ENCODE results near the gene NABP2. TPM values are rescaled to one million over a fixed set of nuclear protein-coding genes. Genes with fewer than 3 reads are reported as not detected.
"Not testable (repeated sequence)": the region's sequence is repeated elsewhere in the genome, so short reads cannot be mapped to it uniquely, and the experiment has no call there.

The NABP2 gene
- polyA plus RNA-seq, 2 of the 4 experiments (the other 2 are of a cell fraction): 64.1 to 86.7 TPM

DNA sequence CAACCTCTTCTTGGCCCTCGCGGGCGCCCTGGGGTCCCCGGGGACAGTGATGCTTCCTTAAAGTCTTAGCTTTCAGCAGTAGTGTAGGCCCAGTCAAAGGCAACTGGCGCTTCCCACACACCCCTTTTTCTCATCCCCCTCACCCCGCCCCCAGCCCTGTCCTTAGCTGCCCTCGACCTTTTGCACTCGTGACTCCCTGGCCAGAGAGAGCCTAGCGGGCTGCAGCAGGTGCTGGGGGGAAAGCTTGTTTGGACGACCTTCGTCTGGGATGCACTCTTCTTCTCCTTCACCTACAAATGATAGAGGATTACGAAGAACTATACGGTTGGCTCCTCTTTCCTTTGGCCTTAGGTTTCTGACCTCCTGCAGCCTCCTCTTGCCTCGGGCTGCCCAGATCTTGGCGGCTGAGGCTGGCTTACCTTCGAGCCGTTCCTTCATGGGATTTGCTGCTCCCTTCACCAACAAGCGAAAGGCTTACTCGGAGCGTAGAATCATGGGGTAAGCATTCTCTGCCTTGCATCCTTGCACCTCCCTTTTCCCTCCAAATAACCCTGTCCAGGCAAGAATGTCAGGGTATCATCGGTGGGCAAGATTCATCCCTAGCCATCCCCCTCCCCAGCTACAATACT lies 43.4 kb downstream of the NABP2 start:
- DNase-seq (ENCODE audit: low read depth in 1 of 2, low spot score in 1 of 2) (no peak), FAIRE-seq (no peak), ATAC-seq (peak; percentile 6 to 28; a peak in 5 of 6 replicates)
- no peaks in the 10 kb centered on the region for H3K9me3 ChIP-seq
- peak overlapping the region; percentile 77 to 93 for H3K27ac ChIP-seq
- ChIA-PET CTCF (interaction anchor here (0.6 to 9.8 kb wide), 18 partner anchors 9 to 196 kb away, joined by 3 to 146 read pairs (median 6); partner anchors contain the start of genes ANKRD52, PAN2, SMARCC2 and ZC3H10), POLR2A (interaction anchor here (1.0 to 2.2 kb wide), 7 partner anchors 8 to 210 kb away, joined by 3 to 16 read pairs (median 9); partner anchors contain the start of genes ANKRD52 and RNF41)
- no peak for TF ChIP-seq HOXA7 (CRISPR knock-in tag; IDR thresholded peaks at IDR 0.05)
- 0 out of 2 replicates have a peak, but pooled peaks have one; percentile 49 for TF ChIP-seq ESRRA (IDR thresholded peaks at IDR 0.05; ENCODE audit: borderline replicate concordance, low read length)
- H3K4me2 ChIP-seq: peak overlapping the region; percentile 85
- WGBS (ENCODE audit: missing lambda C conversion rate): 35% methylated on average over 21 of the region's 21 CpGs
- H3K4me3 ChIP-seq: peak overlapping the region; percentile 47
- peaks cover 13% of the 10 kb centered on the region for H3K4me1 ChIP-seq

DNA sequence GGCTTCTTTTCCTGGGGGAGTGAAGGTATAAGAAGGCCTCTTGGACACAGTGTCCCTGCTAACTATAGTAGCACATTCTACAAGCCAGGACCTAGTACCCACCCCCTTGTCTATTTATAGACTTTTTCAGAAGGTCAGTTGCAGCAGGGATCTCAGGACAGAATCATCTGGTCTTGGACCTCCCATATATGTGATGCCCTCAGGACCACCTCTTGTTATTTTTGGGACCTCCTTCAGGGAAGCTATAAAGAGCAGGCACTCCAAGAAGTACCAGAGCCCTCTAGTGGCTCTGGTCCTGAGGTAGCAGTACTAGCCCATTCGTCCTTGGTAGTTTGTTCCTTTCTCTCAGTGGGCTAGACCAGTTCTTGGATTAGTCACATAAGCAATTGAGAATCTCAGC lies 46.9 kb downstream of the NABP2 start:
- Histone ChIP-seq H3K4me1 (peaks cover 10% of the 10 kb centered on the region; the same call in 2 of the 3 replicates), H3K27ac (no peak overlapping the region), H3K9me3 (no peaks in the 10 kb centered on the region), H3K4me3 (no peak overlapping the region), H3K4me2 (no peak overlapping the region)
- CTCF ChIA-PET: interaction anchor here (0.7 to 9.8 kb wide), 11 partner anchors 15 to 153 kb away, joined by 3 to 146 read pairs (median 4); partner anchors contain the start of genes ANKRD52, SMARCC2 and ZC3H10
- POLR2A ChIA-PET: interaction anchor here (1.3 kb wide), 1 partner anchor 49 kb away, joined by 4 read pairs; the partner anchor contains the start of gene RNF41
- ATAC-seq (peak; percentile 45 to 51; a peak in 4 of 6 replicates), DNase-seq (ENCODE audit: low read depth in 1 of 2, low spot score in 1 of 2) (peak; percentile 48 to 50), FAIRE-seq (no peak)
- 47% methylated on average over 1 of the region's 1 CpG for WGBS (ENCODE audit: missing lambda C conversion rate)
- 0 out of 3 replicates have a peak, but pooled peaks have one; percentile 26 for TF ChIP-seq SMC3 (IDR thresholded peaks at IDR 0.05)
- TF ChIP-seq RAD21 (conservative IDR thresholded peaks at IDR 0.05 in 1 of 2, IDR thresholded peaks at IDR 0.05 in 1 of 2): peak; percentile 31 to 52; a peak in 3 of 5 replicates
- TF ChIP-seq ZNF302 (CRISPR knock-in tag; IDR thresholded peaks at IDR 0.05): 0 out of 2 replicates have a peak, but pooled peaks have one; percentile 30
- TF ChIP-seq JUNB (IDR thresholded peaks at IDR 0.05): no peak
- no peak for TF ChIP-seq NFE2L2 (conservative IDR thresholded peaks at IDR 0.05; ENCODE audit: low read length)
- peak; percentile 59 for TF ChIP-seq CTCF (IDR thresholded peaks at IDR 0.05)

DNA sequence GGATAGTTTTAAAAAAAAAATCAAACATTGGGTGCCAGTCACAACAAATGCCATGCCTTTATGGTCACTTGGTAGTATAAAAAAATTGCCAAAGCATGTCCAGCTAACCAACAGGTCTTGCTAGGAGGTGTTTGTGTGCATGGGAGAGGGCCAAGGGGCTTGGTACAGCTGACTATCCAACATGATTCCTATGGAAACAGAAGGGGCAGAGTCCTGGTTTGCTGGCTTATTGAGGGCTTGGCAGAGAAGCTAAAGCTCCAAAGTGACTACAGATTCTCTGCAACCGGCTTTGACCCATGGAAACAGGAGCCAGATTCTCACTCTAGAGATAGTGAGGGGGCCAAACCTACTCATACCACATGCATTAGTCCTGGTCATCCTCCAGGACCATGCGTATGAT lies 48.3 kb downstream of the NABP2 start:
- ATAC-seq, POLR2A ChIA-PET: not testable (repeated sequence)
- WGBS (ENCODE audit: missing lambda C conversion rate): 91% methylated on average over 2 of the region's 2 CpGs

DNA sequence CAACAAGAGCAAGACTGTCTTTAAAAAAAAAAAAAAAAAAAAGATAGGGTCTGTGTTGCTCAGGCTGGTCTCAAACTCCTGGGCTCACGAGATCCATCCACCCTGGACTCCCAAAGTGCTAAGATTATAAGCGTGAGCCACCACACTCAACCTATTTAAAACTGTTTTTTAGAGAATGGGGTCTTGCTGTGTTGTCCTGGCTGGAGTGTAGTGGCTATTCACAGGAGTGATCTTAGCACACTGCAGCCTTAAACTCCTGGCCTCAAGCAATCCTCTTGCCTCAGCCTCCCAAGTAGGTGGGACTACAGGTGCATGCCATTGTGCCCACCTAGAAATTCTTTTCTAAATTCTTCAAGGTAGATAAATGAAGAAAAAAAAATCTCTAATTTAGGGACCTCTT lies 50.2 kb downstream of the NABP2 start:
- ATAC-seq: no peak
- no peak overlapping the region for H3K4me2 ChIP-seq
- POLR2A ChIA-PET: interaction anchor here (0.7 kb wide), 1 partner anchor 73 kb away, joined by 6 read pairs; no protein-coding TSS in a partner anchor
- TF ChIP-seq, protein P1, sequence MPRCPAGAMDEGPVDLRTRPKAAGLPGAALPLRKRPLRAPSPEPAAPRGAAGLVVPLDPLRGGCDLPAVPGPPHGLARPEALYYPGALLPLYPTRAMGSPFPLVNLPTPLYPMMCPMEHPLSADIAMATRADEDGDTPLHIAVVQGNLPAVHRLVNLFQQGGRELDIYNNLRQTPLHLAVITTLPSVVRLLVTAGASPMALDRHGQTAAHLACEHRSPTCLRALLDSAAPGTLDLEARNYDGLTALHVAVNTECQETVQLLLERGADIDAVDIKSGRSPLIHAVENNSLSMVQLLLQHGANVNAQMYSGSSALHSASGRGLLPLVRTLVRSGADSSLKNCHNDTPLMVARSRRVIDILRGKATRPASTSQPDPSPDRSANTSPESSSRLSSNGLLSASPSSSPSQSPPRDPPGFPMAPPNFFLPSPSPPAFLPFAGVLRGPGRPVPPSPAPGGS (IDR thresholded peaks at IDR 0.05): no peak
- no peak for TF ChIP-seq POLR2AphosphoS2 (conservative IDR thresholded peaks at IDR 0.05; ENCODE audit: low read length)
- no peak for TF ChIP-seq KDM1A (IDR thresholded peaks at IDR 0.05; ENCODE audit: low read depth)
- no peak for TF ChIP-seq E2F6 (IDR thresholded peaks at IDR 0.05; ENCODE audit: borderline replicate concordance, low read depth)
- no peak for TF ChIP-seq MAZ (IDR thresholded peaks at IDR 0.05; ENCODE audit: borderline replicate concordance, low read depth, low read length)
- TF ChIP-seq PBX3 (IDR thresholded peaks at IDR 0.05): no peak
- no peak for FAIRE-seq
- H3K27ac ChIP-seq: no peak overlapping the region
- H3K9me3 ChIP-seq: no peaks in the 10 kb centered on the region
- DNase-seq (ENCODE audit: low read depth in 1 of 2, low spot score in 1 of 2): no peak
- no peaks in the 10 kb centered on the region for H3K4me1 ChIP-seq
- CTCF ChIA-PET: interaction anchor here (0.9 to 9.8 kb wide), 2 partner anchors 21 to 77 kb away, joined by 4 to 146 read pairs; partner anchors contain the start of gene ANKRD52
- 100% methylated on average over 2 of the region's 2 CpGs for WGBS (ENCODE audit: missing lambda C conversion rate)
- H3K4me3 ChIP-seq: no peak overlapping the region

More for the DNA sequence above, 48.3 kb downstream of the NABP2 start:
- H3K9me3 ChIP-seq; H3K4me3 ChIP-seq; H3K4me2 ChIP-seq; DNase-seq (ENCODE audit: low read depth in 1 of 2, low spot score in 1 of 2); FAIRE-seq; H3K27ac ChIP-seq; H3K4me1 ChIP-seq: not testable (repeated sequence)
- CTCF ChIA-PET: interaction anchor here (1.3 to 9.8 kb wide), 3 partner anchors 19 to 64 kb away, joined by 3 to 146 read pairs (median 3); partner anchors contain the start of gene ANKRD52
